Common myeloid progenitor, CD34-positive (primary cell): ENCODE measurements around the gene IL22RA1.

Experiments
- CTCF ChIA-PET: fragments of 350-600 bp; sonication (Branson Sonifier 250); formaldehyde crosslinking; loops from one replicate; lab custom pipeline; 2021; ENCODE audit warnings: antibody characterized with exemption; lab: Charles Lee
- POLR2A ChIA-PET: fragments of 350-600 bp; sonication (Branson Sonifier 250); formaldehyde crosslinking; loops from one replicate; lab custom pipeline; 2021; ENCODE audit warnings: antibody characterized with exemption; lab: Charles Lee
- DNase-seq, 3 donors: peaks; one replicate each; pipeline versions ENCODE4 v3.0.0 to v3.0.0-alpha.2; 2013
- H3K27ac ChIP-seq, 2 experiments: 1 replicate in 1 of 2; 2 replicates in 1 of 2; pipeline ENCODE4 v1.7.0; 2013; ENCODE audit warnings: inconsistent platforms in 2 of 2, low read length in 2 of 2, mild to moderate bottlenecking in 2 of 2, low read depth in 1 of 2, moderate library complexity in 1 of 2; ENCODE audit not compliant: severe bottlenecking in 2 of 2, insufficient read depth in 1 of 2, poor library complexity in 1 of 2
- H3K27me3 ChIP-seq, 5 experiments: replicated peaks in 2 of 5; 1 replicate in 3 of 5; 2 replicates in 2 of 5; pipeline versions ENCODE4 v1.6.1 to v1.7.0; 2013; ENCODE audit warnings: low read length in 4 of 5, mild to moderate bottlenecking in 2 of 5, moderate library complexity in 2 of 5, inconsistent platforms in 1 of 5; ENCODE audit not compliant: insufficient read depth in 5 of 5, control insufficient read depth in 4 of 5
- H3K36me3 ChIP-seq, 4 experiments: 1 replicate in 2 of 4; 2 replicates in 2 of 4; pipeline versions ENCODE4 v1.6.1 to v1.7.0; 2013; ENCODE audit warnings: low read length in 3 of 4, control low read depth in 1 of 4, mild to moderate bottlenecking in 1 of 4; ENCODE audit not compliant: control insufficient read depth in 4 of 4, insufficient read depth in 4 of 4
- H3K4me1 ChIP-seq, 4 experiments: 1 replicate in 3 of 4; 2 replicates in 1 of 4; pipeline versions ENCODE4 v1.6.1 to v1.7.1; 2013; ENCODE audit warnings: low read length in 3 of 4, mild to moderate bottlenecking in 3 of 4, control low read depth in 1 of 4, inconsistent platforms in 1 of 4, moderate library complexity in 1 of 4; ENCODE audit not compliant: control insufficient read depth in 4 of 4, insufficient read depth in 4 of 4; ENCODE audit errors: control extremely low read depth in 1 of 4
- H3K4me3 ChIP-seq, 7 experiments: 1 replicate in 4 of 7; 2 replicates in 3 of 7; pipeline versions ENCODE4 v1.5.1 to v1.7.0; 2013; ENCODE audit warnings: mild to moderate bottlenecking in 7 of 7, low read length in 6 of 7, moderate library complexity in 6 of 7, inconsistent platforms in 2 of 7, low read depth in 2 of 7, control low read depth in 1 of 7; ENCODE audit not compliant: insufficient read depth in 4 of 7, control insufficient read depth in 1 of 7; ENCODE audit errors: extremely low read depth in 1 of 7
- H3K9me3 ChIP-seq, 5 experiments: 1 replicate in 4 of 5; 2 replicates in 1 of 5; pipeline versions ENCODE4 v1.6.1 to v1.7.1; 2013; ENCODE audit warnings: low read length in 4 of 5, mild to moderate bottlenecking in 2 of 5, inconsistent platforms in 1 of 5, low read depth in 1 of 5, moderate library complexity in 1 of 5; ENCODE audit not compliant: control insufficient read depth in 4 of 5, insufficient read depth in 2 of 5; ENCODE audit errors: control extremely low read depth in 1 of 5
- WGBS: methylation state at CpG from one replicate; pipeline ENCODE4 v1.1.5; 2013; ENCODE audit not compliant: insufficient coverage; 5-methylcytosine and 5-hydroxymethylcytosine counted together

The IL22RA1 gene

DNA sequence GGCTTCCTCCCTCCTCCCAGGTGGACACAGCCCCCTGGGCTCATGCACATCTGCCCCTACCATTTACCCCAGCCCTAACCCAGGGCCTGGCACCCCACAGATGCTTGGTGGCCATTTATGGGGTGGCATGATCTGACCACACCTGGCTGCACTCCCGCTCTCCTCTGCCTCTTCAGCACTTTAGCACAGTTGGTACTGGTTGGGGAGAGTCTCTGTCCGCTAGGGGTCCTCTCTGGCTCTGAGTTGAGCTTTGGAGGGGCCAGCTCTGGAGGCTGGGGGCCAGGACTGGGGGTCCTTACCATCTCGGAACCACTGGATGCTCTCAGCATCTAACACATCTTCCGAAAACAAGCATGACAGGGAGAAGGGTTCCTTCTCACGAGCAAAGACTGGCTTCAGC, 48.4 kb downstream of the IL22RA1 start:
- WGBS, result 92% methylated on average over 3 of the region's 5 CpGs
- Histone ChIP-seq H3K4me3 (no peak overlapping the region), H3K9me3 (no peaks in the 10 kb centered on the region), H3K27ac (no peak overlapping the region), H3K4me1 (no peaks in the 10 kb centered on the region), H3K36me3 (no peaks in the 10 kb centered on the region), H3K27me3 (peaks cover 0 to 5% (median 0%) of the 10 kb centered on the region in 5 experiments)
- ChIA-PET POLR2A (no interaction called here), CTCF (no interaction called here)
- no peak for DNase-seq

DNA sequence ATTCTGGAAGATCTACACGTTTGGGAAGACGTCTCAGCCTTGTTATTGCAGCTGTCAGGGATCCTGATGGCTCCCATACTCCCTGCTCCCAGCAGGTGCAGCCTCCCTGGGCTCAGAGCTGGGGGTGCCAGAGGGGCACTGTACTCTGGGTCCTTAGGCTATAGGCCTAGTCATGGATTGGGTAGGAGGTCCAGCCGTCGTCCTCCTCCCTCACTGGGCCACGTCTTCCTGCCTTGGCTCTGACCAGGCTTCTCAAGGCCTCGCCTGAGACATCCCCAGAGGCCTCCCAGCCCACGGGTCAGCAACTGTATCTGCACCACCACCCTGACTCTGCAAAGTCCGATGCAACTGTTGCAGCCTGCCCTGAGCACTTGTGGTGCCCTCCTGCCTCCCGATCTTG, 49.2 kb downstream of the IL22RA1 start:
- no peaks in the 10 kb centered on the region for H3K9me3 ChIP-seq
- no peak overlapping the region for H3K27ac ChIP-seq
- no peak for DNase-seq
- no peaks in the 10 kb centered on the region for H3K36me3 ChIP-seq
- CTCF ChIA-PET, result no interaction called here
- WGBS, result 97% methylated on average over 8 of the region's 9 CpGs
- no peak overlapping the region for H3K4me3 ChIP-seq
- peaks cover 0 to 5% (median 0%) of the 10 kb centered on the region in 5 experiments for H3K27me3 ChIP-seq
- POLR2A ChIA-PET, result no interaction called here
- no peaks in the 10 kb centered on the region for H3K4me1 ChIP-seq

DNA sequence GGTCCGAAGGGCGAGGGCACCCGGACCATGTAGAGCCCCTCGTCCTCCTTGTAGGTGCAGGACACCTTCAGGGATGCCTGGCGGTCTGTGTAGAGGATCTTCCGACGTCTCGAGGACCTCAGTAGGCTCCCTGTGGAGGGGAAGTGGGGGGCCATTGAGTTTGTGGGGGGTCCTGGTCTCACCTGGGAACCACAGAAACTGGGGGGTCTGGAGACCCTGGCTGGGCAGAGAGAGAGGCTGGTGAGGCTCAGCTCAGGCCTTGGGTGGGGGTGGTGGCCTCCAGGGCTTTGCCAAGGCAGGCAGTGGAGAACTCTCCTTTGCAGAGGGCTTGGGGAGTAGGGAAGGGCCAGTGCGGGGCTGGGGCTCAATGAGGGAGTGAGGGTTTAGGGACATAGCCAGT, 50.0 kb downstream of the IL22RA1 start:
- H3K4me3 ChIP-seq, result no peak overlapping the region
- no peak for DNase-seq
- POLR2A ChIA-PET, result no interaction called here
- WGBS, result 92% methylated on average over 6 of the region's 9 CpGs
- H3K4me1 ChIP-seq, result no peaks in the 10 kb centered on the region
- CTCF ChIA-PET, result no interaction called here
- H3K36me3 ChIP-seq, result no peaks in the 10 kb centered on the region
- H3K27ac ChIP-seq, result no peak overlapping the region
- peaks cover 0 to 5% (median 0%) of the 10 kb centered on the region in 5 experiments for H3K27me3 ChIP-seq
- H3K9me3 ChIP-seq, result no peaks in the 10 kb centered on the region

DNA sequence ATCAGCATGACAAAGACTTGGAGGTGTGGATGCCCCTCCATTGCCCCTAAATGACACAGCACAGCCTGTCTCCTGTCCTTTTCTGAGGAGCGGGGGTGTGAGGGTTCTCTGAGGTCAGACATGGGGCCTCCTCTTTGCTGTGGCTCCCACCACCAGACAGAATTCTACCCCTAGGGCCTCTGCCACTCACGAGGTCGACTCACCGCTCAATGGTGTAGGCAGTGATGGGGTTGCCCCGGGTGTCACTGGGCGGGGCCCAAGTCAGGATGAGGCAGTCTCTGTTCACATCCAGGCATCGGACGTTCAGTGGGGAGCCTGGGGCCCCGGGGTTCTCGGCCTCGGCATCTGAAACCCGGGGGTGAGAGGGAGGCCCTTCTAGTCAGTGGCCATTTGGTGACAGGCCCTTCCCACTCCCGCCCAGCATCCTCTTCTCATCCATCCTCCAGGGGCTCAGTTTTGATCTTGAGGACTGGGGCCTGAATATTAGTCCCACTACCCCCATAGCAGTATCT, 50.9 kb downstream of the IL22RA1 start:
- no peaks in the 10 kb centered on the region for H3K9me3 ChIP-seq
- DNase-seq, result no peak
- H3K27ac ChIP-seq, result no peak overlapping the region
- 90% methylated on average over 8 of the region's 13 CpGs for WGBS
- peaks cover 0 to 5% (median 0%) of the 10 kb centered on the region in 5 experiments for H3K27me3 ChIP-seq
- no peak overlapping the region for H3K4me3 ChIP-seq
- H3K4me1 ChIP-seq, result no peaks in the 10 kb centered on the region
- CTCF ChIA-PET, result no interaction called here
- POLR2A ChIA-PET, result no interaction called here
- H3K36me3 ChIP-seq, result no peaks in the 10 kb centered on the region

DNA sequence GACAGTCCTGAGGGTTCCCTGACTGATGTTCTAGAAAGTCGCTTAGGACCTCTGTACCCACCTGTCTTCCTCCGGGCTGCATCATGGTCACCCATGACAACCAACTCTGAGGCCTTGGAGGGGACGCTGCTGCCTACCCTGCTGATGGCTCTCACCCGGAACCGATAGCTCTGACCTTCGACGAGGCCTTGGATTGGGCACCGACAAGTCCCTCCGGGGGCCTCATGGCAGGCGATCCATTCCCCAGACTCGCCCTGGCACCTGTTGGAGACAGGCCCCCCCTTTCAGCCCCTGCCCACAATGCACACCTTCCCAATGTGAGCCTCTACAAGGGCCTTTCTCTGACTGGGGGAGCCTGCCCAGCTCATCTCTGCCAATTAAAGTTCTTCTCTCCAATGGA, 52.2 kb downstream of the IL22RA1 start:
- peaks cover 0 to 5% (median 0%) of the 10 kb centered on the region in 5 experiments for H3K27me3 ChIP-seq
- no peak for DNase-seq
- H3K4me1 ChIP-seq, result no peaks in the 10 kb centered on the region
- H3K9me3 ChIP-seq, result no peaks in the 10 kb centered on the region
- no peak overlapping the region for H3K4me3 ChIP-seq
- no peak overlapping the region for H3K27ac ChIP-seq
- CTCF ChIA-PET, result no interaction called here
- no peaks in the 10 kb centered on the region for H3K36me3 ChIP-seq
- POLR2A ChIA-PET, result no interaction called here
- 93% methylated on average over 11 of the region's 11 CpGs for WGBS

DNA sequence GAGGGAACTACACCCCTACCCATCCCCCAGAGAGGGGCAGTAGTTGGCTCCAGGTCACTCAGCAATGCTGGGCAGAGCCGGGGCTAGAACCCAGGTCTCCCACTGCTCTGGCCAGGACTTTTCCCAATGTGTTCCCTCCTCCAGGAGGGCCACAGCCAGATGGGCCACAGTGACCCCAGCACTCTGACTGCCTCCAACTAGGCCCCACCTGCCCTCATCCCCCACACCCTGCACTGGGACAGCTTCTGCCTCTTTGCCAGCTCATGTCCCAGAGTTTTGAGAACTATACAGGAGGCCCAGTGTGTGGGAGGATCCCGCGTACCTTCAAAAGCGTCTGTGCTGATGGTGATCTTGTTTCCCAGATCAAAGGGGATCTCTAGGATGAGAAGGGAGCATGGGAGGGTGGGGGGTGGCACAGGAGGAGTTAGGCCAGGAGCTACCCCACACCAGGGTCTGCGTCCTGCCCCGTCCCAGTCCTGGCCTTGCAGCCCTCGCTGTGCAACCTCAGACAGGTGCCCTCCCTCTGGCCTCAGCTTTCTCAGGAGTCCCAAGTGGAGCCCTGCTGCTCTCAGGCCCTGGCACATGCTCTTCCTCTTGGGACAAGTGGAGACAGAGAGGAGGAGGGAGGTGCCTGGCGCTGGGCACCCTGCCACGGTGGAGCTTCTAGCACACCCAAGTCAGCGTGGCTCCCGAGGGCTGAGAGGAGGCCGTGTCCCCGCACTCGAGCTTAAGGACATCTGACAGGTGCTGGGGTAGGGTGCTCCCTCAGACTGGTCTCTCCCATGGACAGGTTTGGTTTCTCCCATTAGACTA, 53.0 kb downstream of the IL22RA1 start:
- H3K9me3 ChIP-seq, result no peaks in the 10 kb centered on the region
- no peaks in the 10 kb centered on the region for H3K4me1 ChIP-seq
- WGBS, result over 99% methylated on average over 14 of the region's 14 CpGs
- DNase-seq, result no peak
- ChIA-PET CTCF (no interaction called here), POLR2A (no interaction called here)
- no peak overlapping the region for H3K4me3 ChIP-seq
- no peaks in the 10 kb centered on the region for H3K36me3 ChIP-seq
- H3K27ac ChIP-seq, result no peak overlapping the region
- H3K27me3 ChIP-seq, result peaks cover 0 to 2% (median 0%) of the 10 kb centered on the region in 5 experiments

DNA sequence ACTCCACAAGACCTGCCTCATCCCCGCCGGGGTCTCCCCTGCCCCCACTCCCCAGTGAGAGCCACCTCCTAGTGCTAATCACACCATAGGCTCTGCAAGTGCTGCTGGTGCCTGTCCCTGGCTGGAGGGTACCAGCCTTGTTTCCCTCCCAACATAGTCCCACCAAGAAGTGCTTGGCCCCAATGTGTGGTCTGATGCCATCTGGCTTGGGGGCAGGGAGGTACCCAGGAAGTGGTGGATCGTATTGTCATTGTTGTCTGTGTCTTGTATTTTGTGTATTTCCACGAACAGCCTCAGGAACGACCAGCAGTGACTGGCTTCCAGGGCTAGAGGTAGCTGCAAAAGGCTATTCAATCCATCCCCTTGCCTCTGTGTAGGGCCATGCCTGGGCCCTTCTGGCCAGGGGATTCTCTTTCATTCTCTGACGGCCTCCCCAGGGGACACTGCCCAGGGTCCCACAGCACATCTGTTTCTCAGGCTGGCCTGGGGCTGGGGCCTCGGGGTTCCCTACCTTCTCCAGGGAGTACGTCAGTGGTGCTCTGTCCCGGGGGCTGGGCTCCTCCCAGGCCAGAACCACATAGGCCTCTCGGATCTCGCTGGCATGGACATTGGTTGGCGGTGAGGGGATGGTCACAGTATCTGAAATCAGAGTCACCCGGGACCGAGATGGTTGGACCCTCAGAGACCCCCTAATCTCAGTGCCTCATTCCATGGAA, 53.8 kb downstream of the IL22RA1 start:
- no peak overlapping the region for H3K4me3 ChIP-seq
- H3K27me3 ChIP-seq, result no peaks in the 10 kb centered on the region
- no peaks in the 10 kb centered on the region for H3K9me3 ChIP-seq
- ChIA-PET CTCF (no interaction called here), POLR2A (no interaction called here)
- no peaks in the 10 kb centered on the region for H3K36me3 ChIP-seq
- no peak overlapping the region for H3K27ac ChIP-seq
- 83% methylated on average over 14 of the region's 14 CpGs for WGBS
- no peaks in the 10 kb centered on the region for H3K4me1 ChIP-seq
- DNase-seq, result no peak
